ENCODE measurements around the gene ARHGEF4. TPM values are rescaled to one million over a fixed set of nuclear protein-coding genes. Genes with fewer than 3 reads are reported as not detected.

Gene ARHGEF4
- total RNA-seq, 1 experiment from 2014 or later, result 12.6 TPM

DNA sequence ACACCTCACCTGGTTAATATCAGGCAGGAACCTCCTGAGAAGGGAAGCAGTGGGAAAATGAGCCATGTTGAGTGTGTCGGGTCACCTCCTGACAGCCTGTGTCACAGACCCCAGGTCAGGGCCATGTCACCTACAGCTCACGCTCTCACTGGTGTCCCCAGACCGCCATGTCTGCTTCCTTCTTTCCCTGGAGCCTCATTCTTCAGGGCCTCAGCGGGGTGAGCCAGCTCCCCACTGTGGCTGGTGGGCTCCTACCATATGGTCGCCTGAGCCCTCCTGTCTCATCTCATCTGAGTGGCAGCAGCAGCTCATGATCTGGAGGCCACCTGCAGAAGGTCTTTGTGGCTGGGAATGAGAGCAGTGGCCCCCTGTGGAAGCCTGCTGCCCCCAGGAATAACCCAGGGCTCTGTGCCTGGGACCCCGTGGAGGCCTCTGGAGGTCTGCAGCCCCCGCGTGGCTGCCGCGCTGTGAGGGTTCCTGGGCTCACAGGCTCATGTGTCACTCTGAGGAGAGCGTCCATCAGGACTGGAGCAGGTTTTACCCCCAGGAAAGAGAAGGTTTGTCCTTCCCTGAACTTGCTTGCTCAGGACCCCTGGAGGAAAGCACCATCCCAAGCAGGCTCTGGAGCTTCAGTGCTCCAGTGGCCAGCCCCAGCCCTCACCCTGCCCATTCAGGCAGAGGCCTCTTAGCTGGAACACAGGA is 200.1 kb downstream of the ARHGEF4 start:
- no peak overlapping the region for H2AFZ ChIP-seq (ENCODE audit: low read length)

More for the DNA sequence above, 200.1 kb downstream of the ARHGEF4 start:
- Histone ChIP-seq H3K27ac (ENCODE audit: insufficient read length, low read depth, low read length) (no peak overlapping the region), H2BK15ac (ENCODE audit: low read depth, low read length) (no peak overlapping the region), H3K4me2 (ENCODE audit: insufficient read depth, insufficient read length, low read length) (no peak overlapping the region), H2BK12ac (ENCODE audit: insufficient read length, low read depth, low read length) (no peak overlapping the region), H2BK120ac (ENCODE audit: low read depth, low read length, poor library complexity, severe bottlenecking) (no peak overlapping the region), H3K27me3 (ENCODE audit: insufficient read depth, low read length) (peaks cover 10% of the 10 kb centered on the region; the same call in 1 of the 2 replicates), H3K18ac (ENCODE audit: insufficient read length, low read depth, low read length) (no peak overlapping the region), H3K9me3 (ENCODE audit: control insufficient read depth, low read depth, low read length) (no peaks in the 10 kb centered on the region), H2BK20ac (ENCODE audit: low read depth, low read length, poor library complexity, severe bottlenecking) (no peak overlapping the region), H3K4ac (ENCODE audit: low read depth, low read length) (no peak overlapping the region), H3K23me2 (ENCODE audit: insufficient read length, low read depth, low read length, poor library complexity, severe bottlenecking) (peaks cover 8% of the 10 kb centered on the region), H2AK5ac (ENCODE audit: insufficient read length, low read length) (no peak overlapping the region), H4K91ac (ENCODE audit: insufficient read length, low read depth, low read length) (no peak overlapping the region), H3K79me1 (ENCODE audit: insufficient read depth, low read depth, low read length, poor library complexity, severe bottlenecking) (no peaks in the 10 kb centered on the region), H4K5ac (ENCODE audit: insufficient read length, low read depth, low read length) (no peak overlapping the region), H3T11ph (ENCODE audit: low read length) (no peak overlapping the region), H3K4me1 (ENCODE audit: insufficient read depth, low read length) (no peaks in the 10 kb centered on the region), H4K20me1 (ENCODE audit: control insufficient read depth, insufficient read depth, insufficient read length) (no peaks in the 10 kb centered on the region), H3K14ac (ENCODE audit: insufficient read depth, low read length) (no peak overlapping the region), H3K79me2 (ENCODE audit: insufficient read depth, low read length) (no peaks in the 10 kb centered on the region), H3K9ac (ENCODE audit: extremely low read depth, insufficient read length, low read length) (no peak overlapping the region), H4K8ac (replicated peaks; ENCODE audit: insufficient read length, low read depth, low read length) (no peak overlapping the region), H3K23ac (ENCODE audit: insufficient read length, low read depth, low read length) (no peak overlapping the region), H3K56ac (ENCODE audit: insufficient read length, low read depth, low read length) (no peak overlapping the region), H2BK5ac (ENCODE audit: insufficient read length, low read length) (no peak overlapping the region)
- no peak overlapping the region for H3K4me3 Mint-ChIP-seq
- no peak overlapping the region for H3K27ac Mint-ChIP-seq
- peaks cover 41% of the 10 kb centered on the region for H3K27me3 Mint-ChIP-seq (ENCODE audit: low read depth)
- peaks cover 0 to 4% (median 0%) of the 10 kb centered on the region in 3 experiments; a peak in 3 of 7 replicates for H3K36me3 Mint-ChIP-seq (ENCODE audit: insufficient read depth in 1 of 3, low read depth in 3 of 3)
- H3K4me1 Mint-ChIP-seq, result peaks cover 11 to 12% of the 10 kb centered on the region in 2 experiments
- no peak for DNase-seq
- TF ChIP-seq CTCF (conservative IDR thresholded peaks at IDR 0.05), result no peak
- no CpG with 5 or more reads among the region's 11 CpGs for WGBS (ENCODE audit: extremely low coverage, insufficient read length, low lambda C conversion rate)
- H3K9me3 Mint-ChIP-seq, result no peaks in the 10 kb centered on the region; a peak in 1 of 5 replicates
